Keratinocyte (primary cell): ENCODE results near the gene PDZD7.

Experiments
- EZH2 ChIP-seq: IDR thresholded peaks from one replicate; pipeline ENCODE4 v1.6.1; 2012; ENCODE audit warnings: inconsistent platforms, mild to moderate bottlenecking, low read length, moderate library complexity
- TF ChIP-seq, protein P1 (sequence below), 3 experiments: IDR thresholded peaks in 1 of 3; conservative IDR thresholded peaks in 1 of 3; optimal IDR thresholded peaks in 1 of 3; 2 replicates in 2 of 3; 3 replicates in 1 of 3; pipeline versions ENCODE3 to v1.5.1; 2011; ENCODE audit warnings: low read length in 3 of 3, mild to moderate bottlenecking in 3 of 3, moderate library complexity in 2 of 3, control low read depth in 1 of 3, inconsistent platforms in 1 of 3; ENCODE audit not compliant: insufficient read depth in 2 of 3; ENCODE audit errors: extremely low read depth in 1 of 3

DNA sequence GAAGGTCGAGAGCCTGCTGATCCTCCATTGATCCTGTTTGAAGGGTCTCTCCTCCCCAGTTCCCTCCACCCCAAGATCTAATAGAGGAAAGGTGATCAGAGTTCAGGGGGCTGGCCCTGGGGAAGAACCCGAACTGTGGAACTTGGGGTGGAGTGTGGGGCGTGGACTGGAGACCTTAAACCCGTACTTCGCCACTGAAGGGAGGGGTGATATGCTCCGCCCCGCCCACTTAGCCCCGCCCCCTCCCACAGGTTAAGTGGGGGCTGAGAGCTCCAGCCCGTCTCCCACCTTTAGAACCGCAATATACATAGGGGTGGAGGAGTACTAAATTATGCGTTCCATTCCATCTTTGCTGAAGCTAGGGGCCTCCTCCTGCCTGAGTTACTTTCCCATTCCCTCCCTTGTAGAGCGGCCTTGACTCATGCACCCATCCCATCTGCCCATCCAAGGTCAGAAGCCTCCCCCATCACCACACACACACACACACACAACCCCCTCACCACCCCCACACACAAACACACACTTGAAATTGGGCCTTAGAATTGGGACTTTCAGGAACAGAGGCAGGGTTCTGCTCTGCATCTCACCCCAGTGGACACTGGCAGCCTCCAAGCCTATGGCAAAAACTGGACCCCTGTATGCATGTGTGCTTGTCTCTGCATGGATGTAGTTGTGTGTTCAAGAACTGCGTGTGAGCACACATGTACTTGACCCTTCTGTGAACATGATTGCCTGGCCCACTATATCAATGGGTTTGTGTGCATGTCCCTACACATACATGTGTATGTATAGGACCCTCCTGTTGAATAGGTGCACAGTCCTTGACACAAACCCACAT is 60.6 kb downstream of the PDZD7 start:
- TF ChIP-seq, protein P1, sequence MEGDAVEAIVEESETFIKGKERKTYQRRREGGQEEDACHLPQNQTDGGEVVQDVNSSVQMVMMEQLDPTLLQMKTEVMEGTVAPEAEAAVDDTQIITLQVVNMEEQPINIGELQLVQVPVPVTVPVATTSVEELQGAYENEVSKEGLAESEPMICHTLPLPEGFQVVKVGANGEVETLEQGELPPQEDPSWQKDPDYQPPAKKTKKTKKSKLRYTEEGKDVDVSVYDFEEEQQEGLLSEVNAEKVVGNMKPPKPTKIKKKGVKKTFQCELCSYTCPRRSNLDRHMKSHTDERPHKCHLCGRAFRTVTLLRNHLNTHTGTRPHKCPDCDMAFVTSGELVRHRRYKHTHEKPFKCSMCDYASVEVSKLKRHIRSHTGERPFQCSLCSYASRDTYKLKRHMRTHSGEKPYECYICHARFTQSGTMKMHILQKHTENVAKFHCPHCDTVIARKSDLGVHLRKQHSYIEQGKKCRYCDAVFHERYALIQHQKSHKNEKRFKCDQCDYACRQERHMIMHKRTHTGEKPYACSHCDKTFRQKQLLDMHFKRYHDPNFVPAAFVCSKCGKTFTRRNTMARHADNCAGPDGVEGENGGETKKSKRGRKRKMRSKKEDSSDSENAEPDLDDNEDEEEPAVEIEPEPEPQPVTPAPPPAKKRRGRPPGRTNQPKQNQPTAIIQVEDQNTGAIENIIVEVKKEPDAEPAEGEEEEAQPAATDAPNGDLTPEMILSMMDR (optimal IDR thresholded peaks at IDR 0.05 in 1 of 3, IDR thresholded peaks at IDR 0.05 in 1 of 3, conservative IDR thresholded peaks at IDR 0.05 in 1 of 3; ENCODE audit: extremely low read depth in 1 of 3, insufficient read depth in 2 of 3, low read length in 3 of 3), result no peak
- no peak for TF ChIP-seq EZH2
